Dendritic cell treated with granulocyte-macrophage colony-stimulating factor and Interleukin-4, amounts not matched to agents 40 ng/mL and 50 ng/mL, for 4 days (primary cell): Measurements from ENCODE around the gene INTS6.
"Not testable (repeated sequence)": the region's sequence is repeated elsewhere in the genome, so short reads cannot be mapped to it uniquely, and the experiment has no call there.

Experiments
- H3K27ac Mint-ChIP-seq: one replicate; pipeline ENCODE4 v1.8.0; 2022; ENCODE audit warnings: mild to moderate bottlenecking, mixed read lengths
- H3K27me3 Mint-ChIP-seq: one replicate; pipeline ENCODE4 v1.8.0; 2022; ENCODE audit warnings: mild to moderate bottlenecking, mixed read lengths
- H3K36me3 Mint-ChIP-seq: one replicate; pipeline ENCODE4 v1.8.0; 2022; ENCODE audit warnings: low read depth, mixed read lengths
- H3K4me1 Mint-ChIP-seq: one replicate; pipeline ENCODE4 v1.8.0; 2022; ENCODE audit warnings: low read depth, mixed read lengths
- H3K4me3 Mint-ChIP-seq: one replicate; pipeline ENCODE4 v1.8.0; 2022; ENCODE audit warnings: mild to moderate bottlenecking, moderate library complexity, mixed read lengths
- H3K9me3 Mint-ChIP-seq: one replicate; pipeline ENCODE4 v1.8.0; 2022; ENCODE audit warnings: mixed read lengths
- intact Hi-C: fragments of 100-400 bp; cut with micrococcal nuclease; formaldehyde crosslinking; loops from one replicate; pipeline ENCODE4 v1.15.0; 2022

The INTS6 gene

DNA sequence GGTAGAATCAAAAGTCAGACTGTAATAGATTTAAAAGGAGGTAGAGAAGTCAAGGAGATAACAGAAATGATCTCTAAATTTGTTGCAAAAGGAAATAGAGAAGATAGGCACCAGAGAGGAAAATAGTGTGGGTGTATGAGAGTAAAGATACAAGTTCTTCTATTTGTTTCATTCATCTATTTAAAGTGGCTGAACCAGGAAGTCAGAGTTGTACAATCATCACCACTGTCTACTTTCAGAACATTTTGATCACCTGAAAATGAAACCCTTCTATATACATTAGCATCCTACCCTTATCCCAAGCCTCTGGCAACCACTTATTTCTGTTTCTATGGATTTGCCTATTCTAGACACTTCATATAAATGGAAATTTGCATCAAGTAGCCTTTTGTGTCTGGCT lies 36.7 kb downstream of the INTS6 start:
- Mint-ChIP-seq H3K4me1 (peaks cover 29% of the 10 kb centered on the region), H3K27me3 (no peaks in the 10 kb centered on the region), H3K27ac (no peak overlapping the region), H3K9me3 (peaks cover 12% of the 10 kb centered on the region), H3K36me3 (peaks cover 59% of the 10 kb centered on the region), H3K4me3 (no peak overlapping the region)
- intact Hi-C loops = no loop called here

DNA sequence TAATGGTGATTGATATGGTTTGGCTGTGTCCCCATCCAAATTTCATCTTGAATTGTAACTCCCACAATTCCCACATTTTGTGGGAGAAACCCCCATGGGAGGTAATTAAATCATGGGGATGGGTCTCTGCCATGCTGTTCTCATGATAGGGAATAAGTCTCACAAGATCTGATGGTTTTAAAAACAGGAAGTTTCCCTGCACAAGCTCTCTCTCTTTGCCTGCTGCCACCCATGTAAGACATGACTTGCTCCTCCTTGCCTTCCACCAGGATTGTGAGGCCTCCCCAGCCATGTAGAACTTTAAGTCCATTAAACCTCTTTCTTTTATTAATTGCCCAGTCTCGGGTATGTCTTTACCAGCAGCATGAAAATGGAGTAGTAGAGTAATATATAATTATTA lies 37.5 kb downstream of the INTS6 start:
- H3K4me3 Mint-ChIP-seq, H3K27ac Mint-ChIP-seq, intact Hi-C loops, H3K27me3 Mint-ChIP-seq: not testable (repeated sequence)
- H3K9me3 Mint-ChIP-seq = peaks cover 12% of the 10 kb centered on the region
- peaks cover 25% of the 10 kb centered on the region for H3K4me1 Mint-ChIP-seq
- peaks cover 62% of the 10 kb centered on the region for H3K36me3 Mint-ChIP-seq

DNA sequence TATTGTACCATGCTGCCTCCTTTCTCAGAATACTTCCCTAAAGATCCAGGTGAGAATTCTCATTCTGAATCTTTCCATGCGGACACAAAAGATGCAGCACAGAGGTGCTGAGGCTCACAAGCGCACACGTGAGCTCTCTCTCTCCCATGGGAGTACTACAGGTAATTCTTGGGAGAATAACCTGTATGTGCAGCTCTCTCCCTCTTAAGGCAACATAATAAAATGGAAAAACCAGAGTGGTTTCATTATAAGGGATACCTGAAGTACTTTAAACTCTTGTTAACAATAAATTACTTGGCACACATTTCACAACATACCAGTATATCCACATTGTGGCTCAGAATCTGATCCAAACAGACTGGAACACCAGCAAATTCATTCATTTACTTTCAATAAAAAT lies 40.4 kb downstream of the INTS6 start:
- Mint-ChIP-seq H3K4me3 (no peak overlapping the region), H3K27ac (no peak overlapping the region), H3K27me3 (no peaks in the 10 kb centered on the region), H3K4me1 (peaks cover 12% of the 10 kb centered on the region), H3K9me3 (peaks cover 12% of the 10 kb centered on the region), H3K36me3 (peaks cover 64% of the 10 kb centered on the region)
- intact Hi-C loops = no loop called here

GRCh38 chr13:51405176-51405575 lies 47.7 kb downstream of the INTS6 start:
- Mint-ChIP-seq H3K36me3 (peaks cover 31% of the 10 kb centered on the region), H3K27me3 (no peaks in the 10 kb centered on the region), H3K4me3 (no peak overlapping the region), H3K27ac (no peak overlapping the region), H3K4me1 (peaks cover 30% of the 10 kb centered on the region), H3K9me3 (peaks cover 5% of the 10 kb centered on the region)
- intact Hi-C loops = no loop called here

DNA sequence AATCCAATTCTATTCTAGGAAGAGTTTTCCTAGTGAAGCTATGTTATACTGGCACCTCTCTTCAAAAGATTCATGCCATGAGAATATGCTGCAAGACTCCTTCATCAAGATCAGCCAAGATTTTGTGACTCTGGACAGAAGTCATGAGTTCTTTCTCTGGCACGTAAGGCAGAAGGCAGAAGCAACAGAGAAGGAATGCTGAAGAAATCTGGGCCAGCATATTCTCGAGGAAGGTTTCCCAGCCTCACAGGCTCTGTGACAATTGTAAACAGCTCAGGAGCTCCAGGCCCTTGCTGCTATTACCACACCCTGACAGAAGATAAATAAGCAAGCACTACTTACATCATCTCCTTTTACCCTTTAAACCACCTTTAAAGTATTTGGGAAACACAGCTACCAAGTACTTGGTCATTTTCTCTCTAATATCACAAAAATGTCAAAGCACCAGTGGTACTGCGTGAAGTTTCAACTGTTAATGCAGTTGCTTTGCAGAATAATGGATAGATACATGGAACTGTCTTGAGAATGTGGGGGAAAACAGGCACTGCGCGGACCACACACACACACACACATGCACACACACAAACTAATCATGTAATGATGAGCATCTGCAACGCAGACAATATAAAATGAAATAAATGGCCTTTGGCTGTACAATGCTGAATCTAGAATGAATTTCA lies 55.4 kb downstream of the INTS6 start:
- no peaks in the 10 kb centered on the region for H3K9me3 Mint-ChIP-seq
- intact Hi-C loops = no loop called here
- H3K27me3 Mint-ChIP-seq = no peaks in the 10 kb centered on the region
- peaks cover 8% of the 10 kb centered on the region for H3K4me1 Mint-ChIP-seq
- peaks cover 15% of the 10 kb centered on the region for H3K36me3 Mint-ChIP-seq
- H3K27ac Mint-ChIP-seq = no peak overlapping the region
- H3K4me3 Mint-ChIP-seq = no peak overlapping the region

DNA sequence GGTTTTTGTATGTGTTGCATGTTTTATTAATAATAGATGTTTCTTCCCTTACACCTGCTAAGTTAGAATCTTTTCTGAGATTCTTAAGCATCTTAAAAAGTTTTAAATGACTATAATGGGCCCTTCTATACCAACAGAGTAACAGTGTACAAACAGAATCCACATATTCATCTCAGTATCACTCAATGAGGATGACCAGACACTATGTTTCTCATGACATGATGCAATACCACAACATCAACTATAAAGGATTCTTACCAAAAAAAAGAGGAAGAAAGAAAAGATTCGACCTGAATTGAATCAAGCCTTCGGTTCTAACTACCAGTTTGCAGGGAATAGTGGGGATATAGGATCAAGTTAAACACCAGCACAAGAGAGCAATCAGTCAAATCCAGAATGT lies 56.5 kb downstream of the INTS6 start:
- H3K4me3 Mint-ChIP-seq = no peak overlapping the region
- peaks cover 16% of the 10 kb centered on the region for H3K36me3 Mint-ChIP-seq
- H3K9me3 Mint-ChIP-seq = no peaks in the 10 kb centered on the region
- intact Hi-C loops = no loop called here
- H3K27ac Mint-ChIP-seq = no peak overlapping the region
- peaks cover 8% of the 10 kb centered on the region for H3K4me1 Mint-ChIP-seq
- no peaks in the 10 kb centered on the region for H3K27me3 Mint-ChIP-seq

- intact Hi-C loops = no loop called here
- Mint-ChIP-seq H3K27ac (no peak overlapping the region), H3K4me3 (no peak overlapping the region), H3K9me3 (no peaks in the 10 kb centered on the region), H3K4me1 (peaks cover 8% of the 10 kb centered on the region), H3K36me3 (peaks cover 13% of the 10 kb centered on the region), H3K27me3 (no peaks in the 10 kb centered on the region)
Measured at GRCh38 chr13:51394724-51395123, 58.1 kb downstream of the INTS6 start.

DNA sequence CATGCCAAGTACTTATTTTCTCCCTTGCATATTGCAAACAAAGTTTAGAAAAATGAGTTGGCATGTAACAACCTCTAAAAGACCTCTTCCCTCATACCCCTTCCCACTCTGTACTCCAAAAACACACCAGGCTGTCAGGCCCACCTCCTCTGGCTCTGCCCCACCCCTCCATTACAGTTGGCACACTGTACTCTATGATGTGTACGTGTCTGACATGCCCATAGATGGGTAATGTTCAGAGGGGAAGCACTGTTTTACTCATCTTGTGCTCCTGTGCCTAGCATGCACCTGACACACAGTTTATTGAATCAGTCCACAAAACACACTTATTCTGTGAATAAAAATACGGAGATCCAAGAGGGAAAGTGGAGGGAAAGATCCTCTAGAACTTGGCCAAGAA lies 67.7 kb downstream of the INTS6 start:
- H3K9me3 Mint-ChIP-seq = no peaks in the 10 kb centered on the region
- H3K27ac Mint-ChIP-seq = no peak overlapping the region
- peaks cover 35% of the 10 kb centered on the region for H3K36me3 Mint-ChIP-seq

DNA sequence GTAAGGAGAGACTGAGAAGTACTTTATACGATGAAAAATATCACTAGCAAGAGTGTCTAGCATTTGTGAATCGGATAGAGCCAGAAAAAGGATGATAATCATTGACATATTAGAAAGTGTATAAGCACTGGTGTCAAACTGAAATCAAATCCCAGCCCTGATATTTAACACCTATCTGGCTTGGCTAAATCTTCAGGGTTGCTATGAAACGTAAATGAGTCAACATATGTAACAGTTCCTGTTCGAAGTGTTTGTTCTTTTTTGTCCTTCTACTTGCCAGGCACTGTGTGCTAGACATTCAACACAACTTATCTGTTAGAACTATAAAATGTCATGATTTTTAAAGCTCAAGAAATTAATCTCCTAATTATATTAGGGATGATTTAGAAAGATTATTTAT lies 72.6 kb downstream of the INTS6 start:
- Mint-ChIP-seq H3K4me3 (no peak overlapping the region), H3K27me3 (no peaks in the 10 kb centered on the region), H3K9me3 (no peaks in the 10 kb centered on the region), H3K36me3 (peaks cover 19% of the 10 kb centered on the region), H3K4me1 (no peaks in the 10 kb centered on the region), H3K27ac (no peak overlapping the region)
- intact Hi-C loops = no loop called here

More for the DNA sequence above, 67.7 kb downstream of the INTS6 start:
- H3K4me1 Mint-ChIP-seq = peaks cover 5% of the 10 kb centered on the region
- no peaks in the 10 kb centered on the region for H3K27me3 Mint-ChIP-seq
- intact Hi-C loops = no loop called here
- no peak overlapping the region for H3K4me3 Mint-ChIP-seq

DNA sequence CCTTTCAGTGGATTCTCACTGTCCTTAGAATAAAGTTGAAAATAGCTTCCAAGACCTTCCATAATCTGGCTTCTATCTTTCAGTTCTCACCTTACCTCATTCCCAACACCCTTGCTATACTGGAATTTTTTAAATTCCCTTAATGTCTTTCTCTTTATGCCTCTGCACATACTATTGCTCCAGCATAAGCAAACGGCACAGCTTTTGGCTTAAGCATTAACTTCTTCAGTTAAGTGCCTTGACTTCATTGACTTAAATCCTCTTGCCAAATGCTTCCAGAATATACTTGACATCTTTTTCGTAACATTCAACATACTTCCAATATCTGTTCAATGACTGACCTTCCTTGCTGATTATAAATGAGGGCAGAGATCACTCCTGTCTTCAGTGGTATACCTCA lies 79.4 kb downstream of the INTS6 start:
- H3K27me3 Mint-ChIP-seq = no peaks in the 10 kb centered on the region
- H3K36me3 Mint-ChIP-seq = peaks cover 20% of the 10 kb centered on the region
- no peak overlapping the region for H3K4me3 Mint-ChIP-seq
- H3K27ac Mint-ChIP-seq = no peak overlapping the region
- H3K4me1 Mint-ChIP-seq = peaks cover 8% of the 10 kb centered on the region
- intact Hi-C loops = no loop called here
- no peaks in the 10 kb centered on the region for H3K9me3 Mint-ChIP-seq

DNA sequence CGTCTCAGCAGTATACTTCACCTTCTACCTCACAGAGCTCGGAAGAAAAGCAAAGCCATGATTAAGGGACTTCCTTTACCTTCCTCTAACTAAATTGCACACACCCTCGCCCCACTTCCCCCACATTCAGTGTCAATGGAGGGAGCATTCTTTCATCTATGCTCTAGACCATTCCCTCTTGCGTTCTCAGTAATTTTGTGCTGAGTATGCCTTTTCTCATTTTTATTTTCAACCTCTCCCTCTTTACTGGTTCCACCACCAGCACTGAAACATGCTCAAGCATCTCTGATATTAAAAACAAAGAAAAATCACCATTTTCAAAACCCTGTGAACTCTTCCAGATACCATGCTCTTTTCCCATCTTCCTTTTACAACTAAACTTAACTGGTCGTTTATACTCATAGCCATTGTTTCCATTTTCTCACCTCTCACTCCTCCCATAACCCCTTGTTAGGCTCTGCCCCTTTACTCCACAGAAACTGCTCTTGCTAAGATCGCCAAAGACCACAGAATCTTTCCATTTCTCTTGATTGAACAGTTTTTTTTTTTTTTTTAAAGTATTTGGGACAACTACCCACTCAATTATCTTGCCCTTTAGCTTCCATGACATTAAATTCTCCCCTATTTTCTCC lies 81.0 kb downstream of the INTS6 start:
- Mint-ChIP-seq H3K4me3 (no peak overlapping the region), H3K27ac (no peak overlapping the region), H3K27me3 (no peaks in the 10 kb centered on the region), H3K4me1 (peaks cover 8% of the 10 kb centered on the region), H3K9me3 (no peaks in the 10 kb centered on the region), H3K36me3 (peaks cover 24% of the 10 kb centered on the region)
- intact Hi-C loops = no loop called here

GRCh38 chr13:51370811-51371210 lies 82.0 kb downstream of the INTS6 start:
- no peaks in the 10 kb centered on the region for H3K27me3 Mint-ChIP-seq
- no peak overlapping the region for H3K27ac Mint-ChIP-seq
- intact Hi-C loops = no loop called here
- peaks cover 35% of the 10 kb centered on the region for H3K36me3 Mint-ChIP-seq
- peaks cover 8% of the 10 kb centered on the region for H3K4me1 Mint-ChIP-seq
- H3K9me3 Mint-ChIP-seq = no peaks in the 10 kb centered on the region
- H3K4me3 Mint-ChIP-seq = no peak overlapping the region

GRCh38 chr13:51370116-51370515 lies 82.7 kb downstream of the INTS6 start:
- no peaks in the 10 kb centered on the region for H3K27me3 Mint-ChIP-seq
- intact Hi-C loops = no loop called here
- no peaks in the 10 kb centered on the region for H3K9me3 Mint-ChIP-seq
- H3K36me3 Mint-ChIP-seq = peaks cover 36% of the 10 kb centered on the region
- H3K4me3 Mint-ChIP-seq = no peak overlapping the region
- H3K27ac Mint-ChIP-seq = no peak overlapping the region
- peaks cover 8% of the 10 kb centered on the region for H3K4me1 Mint-ChIP-seq

DNA sequence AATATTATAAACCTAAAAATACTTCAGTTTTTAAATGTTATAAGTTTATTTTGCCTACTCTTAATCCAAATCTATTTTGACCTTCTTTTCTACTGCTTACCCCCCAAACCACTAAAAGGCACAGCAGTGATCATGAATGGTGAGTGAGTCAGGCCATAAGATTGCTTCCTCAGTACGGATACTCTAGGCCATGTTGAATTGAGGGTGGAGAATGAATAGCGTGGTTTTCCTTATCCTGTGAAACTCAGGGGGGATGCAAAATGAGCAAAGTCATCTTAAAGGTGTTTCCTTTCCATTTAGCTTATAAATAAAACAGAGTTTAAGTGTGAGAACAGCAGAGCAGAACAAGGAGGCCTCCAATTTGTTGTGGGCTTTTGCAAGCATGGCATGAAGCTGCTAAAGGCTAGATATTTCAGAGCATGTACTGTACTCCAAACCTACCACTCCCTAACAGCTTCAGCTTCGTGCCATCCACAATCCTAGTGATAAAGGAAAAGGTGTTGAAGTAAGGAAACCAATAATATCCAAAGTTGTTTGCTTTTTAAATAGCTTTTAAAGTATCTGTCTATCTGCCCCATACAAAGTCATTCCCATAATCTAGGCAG lies 88.3 kb downstream of the INTS6 start:
- intact Hi-C loops = no loop called here
- H3K4me3 Mint-ChIP-seq = no peak overlapping the region
- H3K9me3 Mint-ChIP-seq = no peaks in the 10 kb centered on the region
- H3K36me3 Mint-ChIP-seq = peaks cover 61% of the 10 kb centered on the region
- H3K27ac Mint-ChIP-seq = no peak overlapping the region
- no peaks in the 10 kb centered on the region for H3K27me3 Mint-ChIP-seq
- no peaks in the 10 kb centered on the region for H3K4me1 Mint-ChIP-seq
